HS-5 (cell line): Measurements from ENCODE around the gene SPNS3.

ENCODE experiments used
- DNase-seq: peaks from one replicate; pipeline ENCODE4 v3.0.0-alpha.2; 2012; ENCODE audit warnings: low read depth

The SPNS3 gene, protein sequence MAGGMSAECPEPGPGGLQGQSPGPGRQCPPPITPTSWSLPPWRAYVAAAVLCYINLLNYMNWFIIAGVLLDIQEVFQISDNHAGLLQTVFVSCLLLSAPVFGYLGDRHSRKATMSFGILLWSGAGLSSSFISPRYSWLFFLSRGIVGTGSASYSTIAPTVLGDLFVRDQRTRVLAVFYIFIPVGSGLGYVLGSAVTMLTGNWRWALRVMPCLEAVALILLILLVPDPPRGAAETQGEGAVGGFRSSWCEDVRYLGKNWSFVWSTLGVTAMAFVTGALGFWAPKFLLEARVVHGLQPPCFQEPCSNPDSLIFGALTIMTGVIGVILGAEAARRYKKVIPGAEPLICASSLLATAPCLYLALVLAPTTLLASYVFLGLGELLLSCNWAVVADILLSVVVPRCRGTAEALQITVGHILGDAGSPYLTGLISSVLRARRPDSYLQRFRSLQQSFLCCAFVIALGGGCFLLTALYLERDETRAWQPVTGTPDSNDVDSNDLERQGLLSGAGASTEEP

DNA sequence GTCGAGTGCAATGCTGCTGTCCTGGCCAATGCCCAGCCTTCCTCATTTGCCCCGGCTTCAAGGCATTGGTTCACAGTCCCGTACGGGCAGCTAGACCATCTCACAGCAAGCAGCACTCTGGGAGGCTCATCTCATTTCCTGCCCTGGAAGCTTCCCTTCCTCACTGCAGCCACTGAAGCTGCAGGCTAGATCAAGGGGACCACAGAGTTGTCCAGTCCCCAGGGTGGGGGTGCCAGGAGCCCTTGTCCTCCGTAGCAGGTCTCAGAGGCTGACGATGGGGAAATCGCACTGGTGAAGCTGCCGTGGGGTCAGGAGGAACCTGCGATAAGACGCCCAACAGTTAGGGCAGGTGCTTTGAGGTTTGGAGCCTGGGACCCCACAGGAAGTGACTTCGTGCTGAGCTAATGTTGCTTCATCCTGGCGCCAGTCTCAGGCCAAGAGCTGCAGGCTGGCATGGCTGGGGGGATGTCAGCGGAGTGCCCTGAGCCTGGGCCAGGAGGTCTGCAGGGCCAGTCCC, at the start of gene SPNS3:
SPNS3 (plus strand) TSS at position 426 of the 517 bp plus-strand sequence; CDS start at position 454, 28 bp downstream.
- no peak for DNase-seq

DNA sequence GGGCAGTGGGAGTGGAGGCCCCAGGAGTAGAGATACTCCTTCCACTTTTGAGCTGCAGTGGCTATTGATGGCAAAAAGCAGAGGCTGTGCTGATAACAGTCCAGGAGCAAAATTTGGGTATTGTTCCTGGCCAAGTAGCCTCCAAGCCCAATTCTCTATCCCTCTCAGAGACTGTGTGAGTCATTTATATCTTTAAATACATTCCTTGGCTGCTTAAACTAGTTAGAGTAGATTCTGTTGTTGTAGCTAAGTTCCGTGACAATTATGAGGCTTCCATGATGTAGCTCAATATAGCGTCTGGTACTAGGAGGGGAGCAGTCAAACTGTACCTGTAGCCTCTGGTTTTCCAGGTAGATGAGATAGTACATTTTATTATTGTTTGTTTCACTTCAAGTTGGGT, 47.3 kb upstream of the SPNS3 start:
- DNase-seq: no peak

DNA sequence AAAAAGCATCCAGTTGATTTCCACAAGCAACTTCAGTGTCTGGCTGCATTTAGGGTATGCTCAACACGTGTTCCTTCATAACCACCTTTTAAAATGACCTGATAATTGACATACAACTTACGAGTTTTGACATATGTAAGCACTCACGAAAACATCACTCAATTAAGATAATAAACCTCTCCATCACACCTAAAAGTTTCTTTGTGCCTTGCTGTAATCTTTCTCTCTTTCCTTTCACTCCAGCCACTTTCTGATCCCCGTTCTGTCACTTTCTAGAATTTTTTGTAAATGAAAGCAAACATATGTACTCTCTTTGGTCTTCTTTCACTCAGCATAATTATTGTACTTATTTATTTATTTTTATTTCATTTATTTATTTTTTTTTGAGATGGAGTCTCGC, 46.6 kb upstream of the SPNS3 start:
- no peak for DNase-seq

DNA sequence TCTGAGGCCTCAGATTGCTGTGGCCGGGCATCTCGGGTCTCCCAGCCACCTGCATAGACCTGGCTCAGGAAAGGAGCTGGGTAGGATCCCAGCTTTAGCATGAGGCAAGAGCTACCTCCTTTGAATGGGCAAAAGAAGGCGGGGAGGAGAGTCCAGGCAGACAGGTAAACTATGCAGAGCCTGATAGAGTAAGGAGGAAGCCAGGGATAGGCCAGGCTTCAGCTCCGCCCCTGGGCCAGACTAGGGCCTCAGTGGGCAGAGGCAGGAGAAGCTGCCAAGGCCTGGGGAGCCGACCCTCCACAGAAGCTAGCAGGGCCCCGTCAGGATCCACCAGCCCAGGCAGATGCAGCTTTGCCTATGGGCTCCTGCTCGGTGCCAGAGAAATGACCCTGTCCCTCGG, 44.7 kb upstream of the SPNS3 start:
- no peak for DNase-seq

DNA sequence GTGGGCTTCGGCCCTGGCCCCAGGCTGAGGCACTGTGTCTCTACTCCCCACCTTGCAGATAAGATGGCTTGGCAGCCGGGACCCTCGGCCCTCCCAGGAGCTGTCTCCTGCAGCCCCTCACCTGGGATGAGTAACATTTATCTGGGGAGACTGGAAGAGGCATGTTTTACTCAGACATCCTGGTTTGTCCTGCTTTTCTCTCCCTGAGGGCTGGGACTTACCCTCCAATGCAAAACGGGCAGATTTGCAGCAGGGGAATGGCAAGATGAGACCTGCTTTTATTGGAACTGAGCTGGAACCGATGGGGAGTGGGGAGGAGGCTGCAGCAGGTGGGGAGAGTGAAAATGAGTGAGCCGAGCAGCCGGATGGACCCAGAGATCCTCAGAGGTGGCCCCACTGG, 39.9 kb upstream of the SPNS3 start:
- no peak for DNase-seq

DNA sequence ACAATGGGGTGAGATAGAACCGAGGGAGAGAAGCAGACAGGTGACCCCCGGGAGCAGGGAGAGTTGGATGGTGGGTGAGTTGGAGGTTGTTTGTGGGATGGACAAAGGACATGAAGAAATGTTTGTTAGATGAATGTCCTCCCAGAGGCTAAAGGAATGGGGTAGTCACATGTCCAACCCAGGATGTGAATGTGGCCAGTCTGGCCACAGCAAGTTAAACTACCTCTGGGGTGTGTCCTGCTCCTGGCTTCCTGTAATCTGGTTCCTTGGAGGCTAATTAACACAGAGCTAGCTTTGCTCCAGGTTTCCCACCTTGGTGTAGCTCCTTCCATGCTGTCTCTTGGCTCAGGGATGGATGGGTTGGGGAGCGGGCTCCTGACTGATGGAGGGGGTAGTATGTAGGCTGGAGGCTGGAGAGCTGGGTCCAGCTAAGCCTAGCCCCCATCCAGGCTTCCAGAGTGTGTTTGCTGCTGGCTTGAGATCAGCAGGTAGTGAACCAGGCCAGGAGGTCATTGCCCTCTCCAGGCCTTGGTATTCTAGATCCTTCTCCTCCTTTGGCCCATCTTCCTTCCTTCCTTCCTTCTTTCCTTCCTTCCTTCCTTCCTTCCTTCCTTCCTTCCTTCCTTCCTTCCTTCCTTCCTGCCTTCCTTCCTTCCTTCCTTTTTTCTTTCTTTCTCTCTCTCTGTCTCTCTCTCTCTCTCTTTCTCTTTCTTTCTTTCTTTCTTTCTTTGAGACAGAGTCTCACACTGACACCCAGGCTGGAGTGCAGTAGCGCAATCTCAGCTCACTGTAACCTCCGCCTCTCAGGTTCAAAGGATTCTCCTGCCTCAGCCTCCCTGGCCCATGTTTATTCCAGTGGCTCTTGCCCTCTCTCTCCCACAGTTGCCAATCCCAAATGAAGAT, 39.3 kb upstream of the SPNS3 start:
- no peak for DNase-seq

DNA sequence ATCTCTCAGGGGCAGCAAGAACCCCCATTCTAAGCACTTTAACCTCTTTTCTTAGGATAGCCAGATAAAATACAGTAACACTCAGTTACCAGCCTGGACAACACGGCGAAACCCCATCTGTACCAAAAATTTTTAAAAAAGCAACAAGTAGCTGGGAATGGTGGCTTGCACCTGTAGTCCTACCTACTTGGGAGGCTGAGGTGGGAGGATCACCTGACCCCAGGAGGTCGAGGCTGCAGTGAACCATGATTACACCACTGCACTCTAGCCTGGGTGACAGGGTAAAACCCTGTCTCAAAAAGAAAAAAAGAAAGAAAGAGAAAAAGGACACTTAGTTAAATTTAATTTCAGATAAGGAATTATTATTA, 38.6 kb upstream of the SPNS3 start:
- DNase-seq: no peak

DNA sequence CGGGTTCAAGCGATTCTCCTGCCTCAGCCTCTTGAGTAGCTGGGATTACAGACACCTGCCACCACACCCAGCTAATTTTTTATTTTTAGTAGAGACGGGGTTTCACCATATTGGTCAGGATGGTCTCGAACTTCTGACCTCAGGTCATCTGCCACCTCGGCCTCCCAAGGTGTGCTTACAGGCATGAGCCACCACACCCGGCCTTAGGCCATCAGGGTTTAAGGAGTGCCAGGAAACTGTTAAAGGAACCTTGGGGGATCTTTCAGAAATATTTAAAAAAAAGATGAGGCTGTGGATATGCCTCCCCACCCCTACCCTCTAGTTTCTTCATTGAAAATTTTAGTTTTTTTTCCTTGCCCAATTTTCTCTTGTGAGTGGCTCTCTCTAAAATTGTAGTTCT, 35.9 kb upstream of the SPNS3 start:
- DNase-seq: no peak

DNA sequence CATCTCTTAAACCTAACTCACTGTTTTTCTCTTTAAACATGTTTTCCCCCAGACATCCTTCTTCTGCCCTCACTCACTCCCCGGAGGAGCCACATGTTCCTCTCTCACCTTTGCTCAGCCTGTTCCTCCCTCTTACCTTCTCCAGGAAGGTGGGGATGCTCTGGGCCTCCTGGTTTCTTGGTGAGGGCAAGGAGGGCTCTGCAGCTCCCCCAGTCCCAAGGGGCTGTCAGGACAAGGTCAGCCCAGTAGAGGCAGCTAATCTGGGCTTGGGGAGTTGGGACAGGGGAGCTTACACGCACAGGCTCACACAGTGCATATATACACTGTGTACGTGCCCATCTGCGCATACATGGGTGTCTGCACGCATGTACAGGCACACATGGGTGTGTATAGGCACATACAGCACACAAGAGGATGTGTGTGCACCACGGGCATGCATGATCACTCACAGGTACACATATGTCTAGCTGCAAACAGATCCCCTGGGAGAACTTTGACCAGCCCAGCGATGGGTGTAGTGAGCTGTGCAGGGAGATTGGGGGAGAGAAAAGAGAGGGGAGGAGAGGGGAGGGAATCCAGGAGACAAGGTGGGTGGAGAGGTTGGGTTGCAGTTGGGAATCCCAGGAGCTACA, 28.6 kb upstream of the SPNS3 start:
- DNase-seq: no peak

DNA sequence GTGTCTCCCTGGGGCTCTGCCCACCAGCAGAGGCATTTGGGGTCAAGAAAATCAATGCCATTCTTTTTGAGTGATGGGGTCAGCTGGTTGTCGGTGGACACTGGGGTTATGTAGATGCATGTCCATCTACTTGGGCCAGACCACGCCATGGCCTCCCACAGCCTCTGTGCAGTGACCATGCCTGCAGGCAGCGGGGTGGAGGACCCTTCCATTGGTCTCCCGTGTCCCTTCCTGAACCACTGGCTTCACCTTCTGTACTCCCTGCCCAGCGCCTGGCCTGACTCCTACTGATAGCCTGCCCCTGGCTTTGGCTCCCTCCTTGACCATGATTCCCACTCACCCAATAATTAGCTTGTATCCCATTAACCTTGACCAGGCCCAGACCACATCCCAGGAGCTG, 28.0 kb upstream of the SPNS3 start:
- DNase-seq: no peak

DNA sequence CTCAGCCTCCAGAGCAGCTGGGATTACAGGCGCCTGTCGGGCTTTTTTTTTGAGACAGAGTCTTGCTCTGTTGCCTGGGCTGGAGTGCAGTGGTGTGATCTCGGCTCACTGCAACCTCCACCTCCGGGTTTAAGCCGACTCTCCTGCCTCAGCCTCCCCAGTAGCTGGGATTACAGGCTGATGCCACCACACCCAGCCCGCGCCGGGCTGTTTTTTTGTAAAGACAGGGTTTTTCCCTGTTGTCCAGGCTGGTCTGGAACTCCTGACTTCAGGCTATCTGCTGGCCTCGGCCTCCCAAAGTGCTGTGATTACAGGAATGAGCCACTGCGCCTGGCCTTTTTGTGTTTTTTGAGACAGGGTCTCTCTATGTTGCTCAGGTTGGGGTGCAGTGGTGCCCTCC, 27.4 kb upstream of the SPNS3 start:
- no peak for DNase-seq

DNA sequence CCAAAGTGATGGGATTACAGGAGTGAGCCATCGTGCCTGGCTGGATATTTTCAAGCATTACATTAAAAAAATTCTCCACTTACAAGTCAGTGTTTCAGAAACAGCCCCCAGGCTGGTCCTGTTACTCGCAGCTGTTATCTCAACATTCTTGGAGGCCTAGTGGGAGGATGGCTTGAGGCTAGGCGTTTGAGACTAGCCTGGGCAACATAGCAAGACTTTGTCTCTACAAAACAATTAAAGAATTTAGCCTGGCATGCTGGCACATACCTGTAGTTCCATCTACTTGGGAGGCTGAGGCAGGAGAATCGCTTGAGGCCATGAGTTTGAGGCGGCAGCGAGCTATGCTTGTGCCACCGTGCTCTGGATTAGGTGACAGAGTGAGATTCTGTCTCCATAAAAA, 26.5 kb upstream of the SPNS3 start:
- DNase-seq: no peak

DNA sequence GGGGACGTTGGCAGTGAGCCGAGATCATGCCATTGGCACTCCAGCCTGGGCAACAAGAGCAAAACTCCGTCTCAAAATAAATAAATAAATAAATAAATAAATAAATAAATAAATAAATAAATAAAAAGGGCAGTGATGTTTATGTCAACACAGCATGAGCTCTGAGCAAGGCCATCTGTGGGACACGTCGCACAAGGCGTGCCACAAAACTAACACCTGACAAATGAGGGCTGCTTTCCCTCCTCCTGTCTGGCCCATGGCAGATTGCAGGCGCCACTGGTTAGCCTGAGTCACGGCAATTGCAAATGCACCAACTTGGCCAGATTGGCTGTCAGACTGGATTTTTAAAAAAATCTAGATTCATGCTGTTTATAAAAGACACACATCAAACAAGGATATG, 25.9 kb upstream of the SPNS3 start:
- DNase-seq: no peak

DNA sequence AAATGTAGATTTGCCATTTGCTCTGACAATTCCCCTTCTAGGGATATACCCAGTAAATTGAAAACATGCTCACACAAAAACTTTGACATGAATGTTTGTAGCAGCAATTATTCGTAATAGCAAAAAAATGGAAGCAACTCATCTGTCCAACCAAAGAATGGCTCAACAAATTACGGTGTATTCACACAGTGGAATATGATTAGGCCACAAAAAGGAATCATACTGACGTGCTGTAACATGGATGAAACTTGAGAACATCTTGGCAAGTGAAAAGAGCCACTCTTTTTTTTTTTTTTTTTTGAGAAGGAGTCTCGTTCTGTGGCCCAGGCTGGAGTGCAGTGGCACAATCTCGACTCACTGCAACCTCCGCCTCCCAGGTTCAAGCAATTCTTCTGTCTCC, 24.1 kb upstream of the SPNS3 start:
- DNase-seq: no peak

DNA sequence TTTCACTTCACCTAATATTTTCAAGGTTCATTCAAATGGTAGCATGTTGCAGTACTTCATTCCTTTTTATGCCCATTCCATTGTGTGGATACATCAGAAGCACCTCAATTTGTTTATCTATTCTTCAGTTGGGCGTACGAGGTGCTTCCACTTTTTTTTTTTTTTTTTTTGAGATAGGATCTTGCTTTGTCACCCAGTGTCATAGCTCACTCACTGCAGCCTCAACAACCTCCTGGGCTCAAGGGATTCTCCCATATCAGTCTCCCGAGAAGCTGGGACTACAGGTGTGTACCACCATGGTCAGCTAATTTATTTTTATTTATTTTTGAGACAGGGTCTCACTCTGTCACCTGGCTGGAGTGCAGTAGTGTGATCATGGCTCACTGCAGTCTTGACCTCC, 22.5 kb upstream of the SPNS3 start:
- no peak for DNase-seq

DNA sequence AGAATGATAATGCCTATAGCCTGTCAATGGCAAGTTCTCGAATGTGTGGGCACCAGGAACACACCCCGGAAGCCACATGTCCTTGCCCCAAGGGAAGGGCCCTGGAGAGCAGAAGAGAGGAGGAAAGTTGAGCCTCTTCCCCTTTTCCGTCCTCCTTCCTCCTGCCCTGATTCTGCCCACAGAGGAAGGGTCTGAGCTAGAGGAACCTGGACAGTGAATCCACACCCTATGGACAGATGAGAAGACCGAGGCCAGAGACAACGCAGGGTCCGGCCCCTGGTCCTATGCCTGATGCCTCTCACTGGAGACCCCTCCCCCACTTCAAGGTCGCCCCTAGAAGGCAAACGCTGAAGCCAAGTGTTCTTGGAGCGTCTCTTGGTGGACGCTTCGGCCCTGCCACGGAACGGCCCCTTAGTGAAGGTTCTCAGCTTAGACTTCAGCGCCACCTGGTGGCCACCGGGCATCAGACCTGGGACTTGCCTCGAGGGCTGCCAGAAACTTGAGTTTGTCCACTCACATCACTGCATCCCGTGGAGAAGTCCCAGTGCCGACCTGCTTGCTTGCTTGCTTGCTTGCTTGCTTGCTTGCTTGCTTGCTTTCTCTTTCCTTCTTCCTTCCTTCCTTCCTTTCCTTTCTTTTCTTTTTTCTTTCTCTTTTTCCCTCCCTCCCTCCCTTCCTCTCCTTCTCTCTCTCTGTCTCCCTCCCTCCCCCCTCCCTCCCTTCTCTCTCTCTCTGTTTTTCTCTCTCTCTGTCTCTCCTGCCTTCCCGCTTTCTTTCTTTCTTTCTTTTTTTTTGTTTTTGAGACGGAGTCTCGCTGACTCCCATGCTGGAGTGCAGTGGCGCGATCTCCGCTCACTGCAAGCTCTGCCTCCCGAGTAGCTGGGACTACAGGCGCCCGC, 20.6 kb upstream of the SPNS3 start:
- DNase-seq: peak; percentile 61

DNA sequence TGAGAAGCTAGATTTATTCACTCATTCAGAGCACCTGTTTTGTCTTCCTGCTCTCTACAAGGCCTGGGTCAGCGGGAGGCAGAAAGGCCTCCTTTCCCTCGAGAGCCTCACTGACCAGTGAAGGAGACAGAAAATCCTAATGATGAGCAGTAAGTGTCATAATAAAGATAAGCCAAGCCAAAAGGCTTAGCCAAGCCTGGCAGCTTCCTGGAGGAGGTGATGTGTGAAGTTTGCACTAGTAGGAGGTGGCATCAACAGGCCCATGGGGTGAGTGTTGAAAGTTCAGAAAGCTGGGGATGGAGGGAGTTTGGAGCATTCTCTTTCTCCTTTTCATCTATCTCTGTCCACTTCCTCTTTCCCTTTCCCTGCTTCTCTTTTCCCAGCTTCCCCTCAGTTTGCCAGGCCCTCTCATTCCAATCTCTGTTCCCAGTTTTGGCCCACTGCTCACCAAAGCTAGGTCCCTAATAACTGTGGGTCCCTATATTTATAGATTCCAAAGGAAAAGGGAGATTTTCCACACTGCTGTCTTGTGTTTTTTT, 16.5 kb upstream of the SPNS3 start:
- DNase-seq: no peak

DNA sequence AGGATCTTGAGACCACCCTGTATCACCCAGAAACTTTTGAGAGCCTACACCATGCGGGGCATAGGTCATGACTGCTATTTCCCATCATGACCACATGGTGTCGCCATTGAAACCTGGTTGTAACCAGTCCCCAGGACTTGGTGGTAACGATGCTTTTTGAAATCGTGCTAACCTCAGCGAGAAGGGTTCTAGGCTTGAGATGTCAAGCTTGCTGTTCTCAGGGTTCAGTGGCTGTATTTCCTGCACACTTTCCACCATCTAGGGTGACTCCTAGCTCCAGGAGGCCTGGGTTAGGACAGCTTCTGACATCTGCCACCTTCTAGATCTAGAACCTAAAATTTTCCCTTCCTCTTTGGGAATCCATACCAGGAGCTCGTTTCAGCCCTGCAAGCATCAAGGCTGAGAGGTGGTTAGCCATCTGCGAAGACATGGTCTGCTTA, 13.0 kb upstream of the SPNS3 start:
- DNase-seq: peak; percentile 28

DNA sequence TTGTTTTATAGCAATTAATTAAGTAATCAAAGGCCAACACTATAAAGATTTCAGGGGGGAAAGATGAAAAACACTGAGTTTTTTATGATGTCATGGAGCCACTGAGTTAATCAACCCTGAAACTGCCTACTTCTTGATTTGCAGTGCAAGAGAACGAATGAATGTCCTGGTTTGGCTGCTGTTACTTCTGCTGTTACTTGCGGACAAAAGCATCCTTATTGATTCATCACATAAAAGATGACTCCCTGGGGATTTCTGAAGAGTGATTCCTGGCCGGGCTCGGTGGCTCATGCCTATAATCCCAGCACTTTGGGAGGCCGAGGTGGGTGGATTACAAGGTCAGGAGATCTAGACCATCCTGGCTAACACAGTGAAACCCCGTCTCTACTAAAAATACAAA, 10.9 kb upstream of the SPNS3 start:
- DNase-seq: no peak

DNA sequence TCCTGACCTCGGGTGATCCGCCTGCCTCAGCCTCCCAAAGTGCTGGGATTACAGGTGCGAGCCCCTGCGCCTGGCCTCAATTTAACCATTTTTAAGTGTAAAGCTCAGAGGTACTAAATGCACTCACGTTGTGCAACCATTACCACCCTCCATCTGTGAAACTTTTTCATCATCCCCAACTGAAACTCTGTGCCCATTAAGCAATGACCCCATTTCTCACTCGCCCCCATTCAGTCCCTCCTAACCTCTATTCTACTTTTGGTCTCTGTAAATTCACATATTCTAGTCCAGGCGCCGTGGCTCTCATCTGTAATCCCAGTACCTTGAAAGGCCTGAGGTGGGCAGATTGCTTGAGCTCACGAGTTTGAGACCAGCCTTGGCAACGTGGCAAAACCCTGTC, 8.3 kb upstream of the SPNS3 start:
- DNase-seq: no peak
